Measurements from ENCODE around the gene ACSL4. TPM values are rescaled to one million over a fixed set of nuclear protein-coding genes. Genes with fewer than 3 reads are reported as not detected.
"Not testable (repeated sequence)": the region's sequence is repeated elsewhere in the genome, so short reads cannot be mapped to it uniquely, and the experiment has no call there.

The ACSL4 gene
- total RNA-seq, 2 experiments from 2014 or later = 44.0 to 64.5 TPM

DNA sequence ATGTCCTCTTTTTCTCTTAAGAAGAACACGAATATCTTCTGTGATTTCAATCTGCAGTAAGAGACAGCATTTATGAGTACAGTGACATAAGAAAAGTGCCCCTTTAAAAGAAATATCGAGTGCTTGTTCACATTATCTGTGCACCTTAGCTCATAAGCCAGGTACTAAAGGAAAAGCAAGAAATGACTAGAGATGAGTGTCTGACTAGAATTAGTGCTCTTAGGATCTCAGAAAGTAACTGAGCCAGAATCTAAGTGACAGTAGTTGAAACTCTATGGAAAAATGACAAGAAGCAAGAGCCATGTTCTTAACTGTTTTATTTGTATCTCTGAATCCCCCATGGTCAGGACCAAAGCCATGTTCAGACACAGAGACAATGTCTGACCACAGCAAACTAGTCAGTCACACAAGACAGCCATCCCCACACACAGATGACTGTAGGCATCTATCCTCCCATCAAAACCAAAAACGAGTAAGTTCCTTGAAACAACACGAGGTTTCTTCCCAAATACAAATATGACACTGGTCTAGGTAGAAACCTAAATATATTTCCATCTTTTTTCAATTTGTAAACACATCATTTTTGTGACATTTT, 36.8 kb downstream of the ACSL4 start:
- no peaks in the 10 kb centered on the region for H3K9me3 Mint-ChIP-seq (ENCODE audit: low read depth)
- intact Hi-C loops (cut with DNase I, micrococcal nuclease) = loop anchor here in 1 of 2 experiments (10.0 kb wide), 1 partner anchor 161 kb away; the partner anchor contains the start of gene NXT2
- CTCF ChIA-PET = no interaction called here

DNA sequence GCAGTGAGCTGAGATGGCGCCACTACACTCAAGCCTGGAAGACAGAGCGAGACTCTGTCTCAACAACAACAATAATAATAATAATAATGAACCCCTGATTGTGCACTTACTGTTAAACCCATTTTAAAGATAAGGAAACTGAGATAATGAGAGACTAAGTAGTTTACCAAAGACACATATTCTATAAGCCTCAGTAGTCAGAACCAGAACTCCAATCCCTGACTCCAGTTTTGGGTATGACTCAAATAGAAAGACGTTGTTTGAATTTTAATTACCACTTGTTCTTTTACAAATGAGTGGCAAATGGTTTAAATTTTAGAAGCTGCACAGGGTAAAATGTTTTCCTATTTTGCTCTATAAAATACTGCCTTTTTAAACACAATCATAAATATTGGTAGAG, 37.4 kb downstream of the ACSL4 start:
- no peaks in the 10 kb centered on the region for H3K9me3 Mint-ChIP-seq (ENCODE audit: low read depth)
- no peaks in the 10 kb centered on the region for H3K27me3 Mint-ChIP-seq
- POLR2A ChIA-PET = no interaction called here
- ATAC-seq (no peak), DNase-seq (no peak)
- CTCF ChIA-PET = no interaction called here
- peaks cover 7% of the 10 kb centered on the region for H3K36me3 Mint-ChIP-seq (ENCODE audit: low read depth)
- H3K4me1 Mint-ChIP-seq = peaks cover 31% of the 10 kb centered on the region
- intact Hi-C loops (cut with DNase I, micrococcal nuclease) = loop anchor here in 1 of 2 experiments (10.0 kb wide), 1 partner anchor 161 kb away; the partner anchor contains the start of gene NXT2
- H3K4me3 Mint-ChIP-seq = no peak overlapping the region
- H3K27ac Mint-ChIP-seq = no peak overlapping the region

More for the DNA sequence above, 36.8 kb downstream of the ACSL4 start:
- H3K4me3 Mint-ChIP-seq = no peak overlapping the region
- H3K27ac Mint-ChIP-seq = peak overlapping the region; percentile 8
- peaks cover 30% of the 10 kb centered on the region for H3K4me1 Mint-ChIP-seq
- POLR2A ChIA-PET = no interaction called here
- peak; percentile 36 for ATAC-seq
- no peak for DNase-seq
- peaks cover 7% of the 10 kb centered on the region for H3K36me3 Mint-ChIP-seq (ENCODE audit: low read depth)
- H3K27me3 Mint-ChIP-seq = no peaks in the 10 kb centered on the region

DNA sequence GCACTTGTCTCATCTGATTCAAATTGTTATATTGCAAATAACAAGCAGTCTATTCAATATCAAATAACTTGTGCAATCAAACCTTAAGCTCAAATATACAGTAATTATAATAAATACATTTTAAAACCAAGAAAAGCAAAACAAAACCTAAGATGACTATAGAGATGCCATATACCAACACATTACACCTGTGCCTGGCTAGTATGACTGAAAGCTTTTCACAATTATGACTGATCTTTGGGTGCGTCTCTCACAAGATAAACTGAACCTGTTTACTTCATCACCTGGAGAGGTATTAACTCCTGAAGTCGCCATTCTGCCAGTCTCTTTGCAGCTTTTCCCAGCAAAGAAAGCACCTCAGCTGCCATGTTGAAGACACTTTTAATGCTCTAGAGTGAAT, 41.3 kb downstream of the ACSL4 start:
- no peak overlapping the region for H3K27ac Mint-ChIP-seq
- DNase-seq (no peak), ATAC-seq (peak; percentile 59)
- no peaks in the 10 kb centered on the region for H3K9me3 Mint-ChIP-seq (ENCODE audit: low read depth)
- POLR2A ChIA-PET = no interaction called here
- peaks cover 29% of the 10 kb centered on the region for H3K4me1 Mint-ChIP-seq
- intact Hi-C loops (cut with DNase I, micrococcal nuclease) = loop anchor here in 1 of 2 experiments (10.0 kb wide), 1 partner anchor 157 kb away; the partner anchor contains the start of gene NXT2
- peaks cover 11% of the 10 kb centered on the region for H3K36me3 Mint-ChIP-seq (ENCODE audit: low read depth)
- H3K27me3 Mint-ChIP-seq = no peaks in the 10 kb centered on the region
- H3K4me3 Mint-ChIP-seq = no peak overlapping the region
- CTCF ChIA-PET = interaction anchor here (1.0 to 1.1 kb wide), 2 partner anchors 17 to 37 kb away, joined by 3 to 4 read pairs; no protein-coding TSS in a partner anchor

DNA sequence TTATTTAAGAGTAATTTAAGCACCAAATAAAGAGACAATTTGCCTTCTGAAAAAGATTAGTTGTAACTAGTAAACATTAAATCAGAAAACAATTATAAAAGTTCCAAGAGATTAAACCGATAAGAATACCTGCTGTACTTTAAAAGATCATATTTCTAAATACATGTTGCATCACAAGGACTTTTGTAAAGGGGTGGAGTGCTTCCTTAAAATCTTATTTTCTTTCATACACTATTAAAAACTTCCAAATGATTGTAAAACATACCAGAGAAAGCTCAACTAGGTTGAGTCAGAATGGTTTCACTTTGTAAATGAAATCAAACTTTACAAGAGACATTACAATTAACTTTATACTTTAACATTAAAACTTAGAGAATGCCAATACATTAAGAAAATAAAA, 41.8 kb downstream of the ACSL4 start:
- ChIA-PET POLR2A (no interaction called here), CTCF (interaction anchor here (1.1 kb wide), 1 partner anchor 38 kb away, joined by 4 read pairs; no protein-coding TSS in a partner anchor)
- Mint-ChIP-seq H3K9me3 (ENCODE audit: low read depth) (no peaks in the 10 kb centered on the region), H3K27ac (no peak overlapping the region), H3K27me3 (no peaks in the 10 kb centered on the region), H3K4me1 (peaks cover 25% of the 10 kb centered on the region), H3K4me3 (no peak overlapping the region), H3K36me3 (ENCODE audit: low read depth) (peaks cover 7% of the 10 kb centered on the region)
- DNase-seq (no peak), ATAC-seq (no peak)
- intact Hi-C loops (cut with DNase I, micrococcal nuclease) = loop anchor here in 1 of 2 experiments (10.0 kb wide), 1 partner anchor 156 kb away; the partner anchor contains the start of gene NXT2

DNA sequence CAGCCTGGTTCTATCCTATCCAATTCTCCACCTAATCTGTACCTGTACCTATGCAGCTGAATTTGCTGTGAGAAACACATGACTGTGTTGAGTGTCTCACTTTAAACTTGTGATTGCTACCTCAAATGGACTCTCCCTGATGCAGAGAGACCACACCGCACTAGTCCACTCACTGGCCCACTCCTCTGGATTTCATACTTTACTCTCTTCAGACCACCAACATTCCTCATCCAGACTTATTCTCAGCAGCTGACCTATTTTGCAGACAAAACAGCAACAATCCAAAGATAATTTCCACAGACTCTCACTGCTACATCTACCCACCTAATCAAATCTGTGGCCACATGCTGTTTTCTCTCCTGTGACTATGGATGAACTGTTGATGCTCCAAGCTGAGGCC, 45.2 kb downstream of the ACSL4 start:
- ChIA-PET CTCF (interaction anchor here (0.6 kb wide), 1 partner anchor 306 kb away, joined by 3 read pairs; no protein-coding TSS in a partner anchor), POLR2A (no interaction called here)
- intact Hi-C loops (cut with DNase I, micrococcal nuclease) = loop anchor here (5.0 kb wide), 1 partner anchor 44 kb away; the partner anchor contains the start of gene ACSL4 (in 2 of the 2)
- H3K4me1 Mint-ChIP-seq = peaks cover 30% of the 10 kb centered on the region
- no peak for DNase-seq
- H3K4me3 Mint-ChIP-seq = no peak overlapping the region
- H3K36me3 Mint-ChIP-seq (ENCODE audit: low read depth) = peaks cover 10% of the 10 kb centered on the region
- H3K27ac Mint-ChIP-seq = no peak overlapping the region
- no peaks in the 10 kb centered on the region for H3K9me3 Mint-ChIP-seq (ENCODE audit: low read depth)
- H3K27me3 Mint-ChIP-seq = no peaks in the 10 kb centered on the region
- no peak for ATAC-seq

DNA sequence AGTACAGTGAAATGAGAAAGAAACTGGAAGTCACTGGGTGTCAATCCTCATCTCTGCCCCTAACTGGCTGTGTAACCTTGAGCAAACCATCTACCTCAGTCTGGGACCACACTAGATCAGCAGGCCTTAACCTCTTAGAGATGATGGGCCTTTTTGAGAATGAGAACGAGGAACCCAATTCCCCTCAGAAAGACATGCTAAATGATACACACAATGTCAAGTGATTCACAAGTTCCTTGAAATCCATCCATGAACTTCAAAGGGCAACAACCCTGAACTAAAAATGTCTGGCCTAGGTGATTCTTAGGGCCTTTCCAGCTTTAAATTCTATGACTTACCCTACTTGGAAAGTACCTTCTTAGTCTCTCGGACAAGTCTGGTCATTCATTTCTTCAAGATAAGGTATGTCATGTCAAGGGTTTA, 47.4 kb downstream of the ACSL4 start:
- no peaks in the 10 kb centered on the region for H3K9me3 Mint-ChIP-seq (ENCODE audit: low read depth)
- CTCF ChIA-PET = interaction anchor here (0.5 to 1.5 kb wide), 3 partner anchors 9 to 171 kb away, joined by 3 to 4 read pairs (median 4); no protein-coding TSS in a partner anchor
- H3K36me3 Mint-ChIP-seq (ENCODE audit: low read depth) = peaks cover 15% of the 10 kb centered on the region
- intact Hi-C loops (cut with DNase I, micrococcal nuclease) = loop anchor here (5.0 kb wide), 1 partner anchor 47 kb away; the partner anchor contains the start of gene ACSL4 (in 2 of the 2)
- H3K27ac Mint-ChIP-seq = peak overlapping the region; percentile 87
- DNase-seq = peak; percentile 18
- peaks cover 25% of the 10 kb centered on the region for H3K4me1 Mint-ChIP-seq
- peak; percentile 95 for ATAC-seq
- no peak overlapping the region for H3K4me3 Mint-ChIP-seq
- H3K27me3 Mint-ChIP-seq = no peaks in the 10 kb centered on the region
- POLR2A ChIA-PET = interaction anchor here (0.6 to 0.8 kb wide), 2 partner anchors 27 to 47 kb away, joined by 3 to 4 read pairs; no protein-coding TSS in a partner anchor

DNA sequence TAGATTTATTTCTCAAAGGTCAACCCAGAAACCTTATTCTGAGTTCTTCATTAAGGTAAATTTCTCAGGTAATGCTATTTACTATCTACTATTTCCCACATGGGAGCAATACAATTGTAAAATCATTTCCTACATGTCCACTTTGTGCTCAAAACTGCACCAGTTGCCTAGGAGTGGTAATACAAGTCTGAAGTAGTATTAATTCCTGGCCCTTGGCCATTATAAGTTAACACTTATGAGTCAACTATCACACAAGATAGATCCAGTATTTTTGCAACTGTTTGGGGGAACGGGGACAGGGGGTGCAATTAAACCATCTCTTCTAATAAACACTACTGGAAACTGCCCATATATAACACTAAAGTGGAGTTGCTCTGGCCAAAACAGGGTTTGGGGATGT, 48.9 kb downstream of the ACSL4 start:
- no peaks in the 10 kb centered on the region for H3K9me3 Mint-ChIP-seq (ENCODE audit: low read depth)
- ChIA-PET POLR2A (no interaction called here), CTCF (no interaction called here)
- no peak overlapping the region for H3K27ac Mint-ChIP-seq
- intact Hi-C loops (cut with DNase I, micrococcal nuclease) = no loop called here
- DNase-seq (no peak), ATAC-seq (no peak)
- H3K27me3 Mint-ChIP-seq = no peaks in the 10 kb centered on the region
- peaks cover 15% of the 10 kb centered on the region for H3K36me3 Mint-ChIP-seq (ENCODE audit: low read depth)
- H3K4me3 Mint-ChIP-seq = no peak overlapping the region
- peaks cover 21% of the 10 kb centered on the region for H3K4me1 Mint-ChIP-seq

DNA sequence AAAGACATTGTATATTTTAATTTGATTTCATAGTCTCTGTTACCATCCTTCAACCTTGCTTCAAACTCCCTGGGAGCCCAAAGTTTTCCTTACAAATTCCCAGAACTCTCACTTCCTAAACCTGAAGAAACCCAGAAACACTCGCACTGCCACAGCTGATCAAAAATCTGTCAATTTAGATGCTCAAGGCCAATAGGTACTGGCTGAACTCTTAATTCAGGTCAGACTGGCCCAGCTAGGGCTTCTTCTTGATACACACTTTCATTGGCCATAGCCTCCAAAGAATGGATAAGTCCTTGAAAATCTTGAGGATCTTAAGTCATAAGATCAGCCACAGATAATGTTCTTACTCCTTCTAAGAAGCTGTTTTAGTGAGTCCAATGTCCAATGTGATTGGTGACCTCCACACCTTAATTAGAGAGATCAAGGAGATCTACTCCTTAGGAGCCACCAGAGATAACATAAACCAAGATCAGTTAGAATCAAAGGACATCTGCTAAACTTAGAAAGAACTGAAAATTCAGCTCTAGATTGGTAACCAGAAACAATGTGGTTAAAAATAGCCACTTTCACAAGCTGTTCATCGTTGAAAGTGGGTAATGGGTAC, 51.5 kb downstream of the ACSL4 start:
- ChIA-PET CTCF (no interaction called here), POLR2A (no interaction called here)
- Mint-ChIP-seq H3K4me3 (no peak overlapping the region), H3K9me3 (ENCODE audit: low read depth) (no peaks in the 10 kb centered on the region), H3K36me3 (ENCODE audit: low read depth) (peaks cover 19% of the 10 kb centered on the region), H3K27ac (no peak overlapping the region), H3K27me3 (no peaks in the 10 kb centered on the region), H3K4me1 (peaks cover 16% of the 10 kb centered on the region)
- ATAC-seq = no peak
- no peak for DNase-seq
- intact Hi-C loops (cut with DNase I, micrococcal nuclease) = no loop called here

DNA sequence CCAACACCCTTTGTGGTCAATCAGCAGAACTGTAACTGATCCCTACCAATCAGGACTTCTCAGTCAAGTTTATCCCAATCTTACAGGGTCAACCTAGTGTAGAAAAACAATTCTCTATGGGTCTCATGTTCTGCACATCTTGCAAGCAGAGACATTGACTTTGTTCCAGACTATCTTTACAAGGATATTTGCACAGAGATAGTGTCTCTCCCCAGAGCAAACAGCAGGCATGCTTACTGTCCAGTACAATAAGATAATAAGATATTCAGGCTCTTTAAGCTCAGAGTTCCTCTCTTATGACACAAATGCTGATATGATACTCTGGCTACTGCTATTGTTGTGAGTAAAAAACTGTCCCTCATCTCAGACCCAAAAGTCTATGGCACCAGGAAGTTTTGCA, 53.2 kb downstream of the ACSL4 start:
- POLR2A ChIA-PET = no interaction called here
- H3K36me3 Mint-ChIP-seq (ENCODE audit: low read depth) = peaks cover 25% of the 10 kb centered on the region

DNA sequence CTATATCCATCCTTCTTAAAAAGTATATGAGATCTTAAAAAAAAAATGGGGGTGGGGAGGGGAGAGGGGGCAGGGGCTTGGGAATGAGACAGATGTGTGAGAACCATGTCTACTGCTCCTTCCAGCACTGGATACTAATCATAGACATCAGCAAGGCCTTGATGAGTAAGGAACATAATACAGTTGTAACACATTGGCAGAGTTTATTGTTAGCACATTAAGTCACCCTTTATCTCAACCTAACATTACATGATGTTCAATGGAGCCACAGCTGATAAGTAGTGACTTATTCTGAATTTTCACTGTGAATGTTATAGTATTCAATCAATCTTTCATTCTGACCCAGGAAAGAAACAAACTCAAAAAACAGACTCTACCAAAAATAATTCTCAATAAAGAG, 60.8 kb downstream of the ACSL4 start:
- H3K9me3 Mint-ChIP-seq (ENCODE audit: low read depth) = no peaks in the 10 kb centered on the region
- CTCF ChIA-PET = no interaction called here
- DNase-seq (no peak), ATAC-seq (no peak)
- H3K36me3 Mint-ChIP-seq (ENCODE audit: low read depth) = peaks cover 31% of the 10 kb centered on the region
- POLR2A ChIA-PET = no interaction called here
- H3K27ac Mint-ChIP-seq = no peak overlapping the region
- H3K27me3 Mint-ChIP-seq = no peaks in the 10 kb centered on the region
- H3K4me1 Mint-ChIP-seq = no peaks in the 10 kb centered on the region
- H3K4me3 Mint-ChIP-seq = no peak overlapping the region
- intact Hi-C loops (cut with DNase I, micrococcal nuclease) = no loop called here

More for the DNA sequence above, 53.2 kb downstream of the ACSL4 start:
- Mint-ChIP-seq H3K27me3 (no peaks in the 10 kb centered on the region), H3K4me3 (no peak overlapping the region), H3K4me1 (peaks cover 4% of the 10 kb centered on the region), H3K9me3 (ENCODE audit: low read depth) (no peaks in the 10 kb centered on the region), H3K27ac (no peak overlapping the region)
- ATAC-seq (no peak), DNase-seq (no peak)
- CTCF ChIA-PET = interaction anchor here (0.6 to 1.2 kb wide), 2 partner anchors 31 to 119 kb away, joined by 3 to 5 read pairs; no protein-coding TSS in a partner anchor
- intact Hi-C loops (cut with DNase I, micrococcal nuclease) = no loop called here

DNA sequence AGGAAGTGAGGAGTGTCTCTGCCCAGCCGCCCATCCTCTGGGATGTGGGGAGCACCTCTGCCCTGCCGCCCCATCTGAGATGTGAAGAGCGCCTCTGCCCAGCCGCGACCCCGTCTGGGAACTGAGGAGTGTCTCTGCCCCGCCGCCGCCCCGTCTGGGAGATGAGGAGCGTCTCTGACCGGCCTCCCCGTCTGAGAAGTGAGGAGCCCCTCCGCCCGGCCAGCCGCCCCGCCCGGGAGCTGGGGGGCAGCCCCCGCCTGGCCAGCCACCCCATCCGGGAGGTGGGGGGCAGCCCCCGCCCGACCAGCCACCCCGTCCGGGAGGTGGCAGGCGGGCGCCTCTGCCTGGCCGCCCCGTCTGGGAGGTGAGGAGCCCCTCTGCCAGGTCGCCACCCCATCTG, 61.9 kb downstream of the ACSL4 start:
- intact Hi-C loops (cut with DNase I, micrococcal nuclease); ATAC-seq; H3K27ac Mint-ChIP-seq; H3K9me3 Mint-ChIP-seq (ENCODE audit: low read depth); POLR2A ChIA-PET; DNase-seq; H3K4me3 Mint-ChIP-seq; H3K27me3 Mint-ChIP-seq; H3K4me1 Mint-ChIP-seq; CTCF ChIA-PET: not testable (repeated sequence)
- peaks cover 31% of the 10 kb centered on the region for H3K36me3 Mint-ChIP-seq (ENCODE audit: low read depth)

DNA sequence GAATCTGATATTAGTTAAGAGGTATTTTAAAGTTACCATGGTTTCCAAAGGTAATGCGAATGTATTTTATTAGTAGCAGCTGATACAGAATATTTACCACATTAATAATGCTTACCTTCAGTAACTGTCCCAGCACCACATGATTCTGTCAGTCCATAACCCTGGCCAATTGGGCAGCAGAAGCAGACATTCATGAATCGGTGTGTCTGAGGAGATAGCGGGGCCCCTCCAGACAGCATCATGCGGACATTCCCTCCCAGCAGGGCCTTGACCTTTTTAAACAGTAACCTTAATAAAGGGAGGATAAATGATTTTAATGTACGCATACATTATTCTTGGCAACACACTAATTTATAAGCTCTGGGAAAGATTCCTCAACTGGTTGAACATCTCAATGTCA, 65.1 kb downstream of the ACSL4 start:
- H3K36me3 Mint-ChIP-seq (ENCODE audit: low read depth) = peaks cover 39% of the 10 kb centered on the region
- ATAC-seq = no peak
- no peak overlapping the region for H3K27ac Mint-ChIP-seq
- CTCF ChIA-PET = no interaction called here
- no peak for DNase-seq
- intact Hi-C loops (cut with DNase I, micrococcal nuclease) = no loop called here
- no peak overlapping the region for H3K4me3 Mint-ChIP-seq
- POLR2A ChIA-PET = no interaction called here
- H3K27me3 Mint-ChIP-seq = no peaks in the 10 kb centered on the region
- H3K9me3 Mint-ChIP-seq (ENCODE audit: low read depth) = no peaks in the 10 kb centered on the region
- no peaks in the 10 kb centered on the region for H3K4me1 Mint-ChIP-seq

Measured in activated CD4-positive, alpha-beta T cell treated with anti-CD3 and anti-CD28 coated beads for 36 hours (primary cell).